OCI-LY3 (cell line): Measurements from ENCODE around the gene CNOT9.

Source experiments
- EZH2phosphoT487 ChIP-seq: fragments of 200-600 bp; shearing (Covaris generic); IDR thresholded peaks from 2 replicates; pipeline ENCODE4 v1.6.1; 2018; ENCODE audit warnings: antibody characterized with exemption, mixed run types, low read depth
- TF ChIP-seq, protein P1 (sequence below): fragments of 200-600, 300-600 bp; sonication (generic); IDR thresholded peaks from 2 replicates; pipeline ENCODE4 v1.5.1; 2014; ENCODE audit warnings: antibody characterized with exemption, low read length, low read depth

DNA sequence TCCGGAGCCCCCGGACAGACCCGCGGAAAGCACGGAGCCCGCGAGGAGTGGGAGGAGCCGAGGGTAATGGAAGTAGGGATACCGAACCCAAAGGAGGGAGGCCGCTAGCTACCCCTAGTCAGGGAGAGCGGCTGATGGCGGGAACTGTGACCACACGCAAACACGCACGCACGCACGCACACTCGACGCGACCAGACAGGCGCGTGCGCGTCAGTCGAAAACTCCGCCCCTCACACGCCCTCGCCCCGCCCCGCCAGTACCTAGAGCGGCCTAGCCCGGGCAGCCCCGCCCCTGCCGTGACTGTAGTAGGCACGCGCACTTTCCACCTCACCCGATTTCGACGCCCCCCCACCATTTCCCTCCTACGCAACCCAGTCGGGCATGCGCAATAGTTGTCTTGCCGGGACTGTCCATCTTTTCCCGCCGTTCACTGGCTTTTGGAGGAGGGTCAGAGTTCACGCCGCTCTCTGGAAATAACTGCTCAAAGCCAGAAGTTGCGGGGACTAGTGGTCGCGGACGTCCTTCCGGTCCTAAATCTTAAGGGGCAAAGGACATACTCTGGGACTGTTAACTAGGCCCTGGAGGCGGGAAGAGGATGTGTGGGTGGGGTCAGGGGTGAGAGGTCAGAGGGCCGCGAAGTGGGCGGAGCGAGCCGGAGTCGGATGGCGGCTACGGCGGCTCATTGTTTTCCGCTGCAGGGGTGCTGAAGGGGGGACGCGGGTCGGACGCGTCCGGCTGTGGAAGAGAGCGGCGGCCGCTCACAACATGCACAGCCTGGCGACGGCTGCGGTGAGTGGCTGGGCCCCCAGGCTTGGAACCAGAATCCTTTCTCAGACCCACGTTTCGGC lies at the start of gene CNOT9, which contains the start of gene USP37:
- TF ChIP-seq, protein P1, sequence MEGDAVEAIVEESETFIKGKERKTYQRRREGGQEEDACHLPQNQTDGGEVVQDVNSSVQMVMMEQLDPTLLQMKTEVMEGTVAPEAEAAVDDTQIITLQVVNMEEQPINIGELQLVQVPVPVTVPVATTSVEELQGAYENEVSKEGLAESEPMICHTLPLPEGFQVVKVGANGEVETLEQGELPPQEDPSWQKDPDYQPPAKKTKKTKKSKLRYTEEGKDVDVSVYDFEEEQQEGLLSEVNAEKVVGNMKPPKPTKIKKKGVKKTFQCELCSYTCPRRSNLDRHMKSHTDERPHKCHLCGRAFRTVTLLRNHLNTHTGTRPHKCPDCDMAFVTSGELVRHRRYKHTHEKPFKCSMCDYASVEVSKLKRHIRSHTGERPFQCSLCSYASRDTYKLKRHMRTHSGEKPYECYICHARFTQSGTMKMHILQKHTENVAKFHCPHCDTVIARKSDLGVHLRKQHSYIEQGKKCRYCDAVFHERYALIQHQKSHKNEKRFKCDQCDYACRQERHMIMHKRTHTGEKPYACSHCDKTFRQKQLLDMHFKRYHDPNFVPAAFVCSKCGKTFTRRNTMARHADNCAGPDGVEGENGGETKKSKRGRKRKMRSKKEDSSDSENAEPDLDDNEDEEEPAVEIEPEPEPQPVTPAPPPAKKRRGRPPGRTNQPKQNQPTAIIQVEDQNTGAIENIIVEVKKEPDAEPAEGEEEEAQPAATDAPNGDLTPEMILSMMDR, result no peak
- no peak for TF ChIP-seq EZH2phosphoT487
